ENCODE data around the gene DNAH7. TPM values are rescaled to one million over a fixed set of nuclear protein-coding genes. Genes with fewer than 3 reads are reported as not detected.

The DNAH7 gene
- total and polyA plus RNA-seq, 10 of the 15 experiments (the other 5 are each of a cell fraction or from before 2014, with no cell fraction given) = 0.05 to 0.61 (median 0.16) TPM

DNA sequence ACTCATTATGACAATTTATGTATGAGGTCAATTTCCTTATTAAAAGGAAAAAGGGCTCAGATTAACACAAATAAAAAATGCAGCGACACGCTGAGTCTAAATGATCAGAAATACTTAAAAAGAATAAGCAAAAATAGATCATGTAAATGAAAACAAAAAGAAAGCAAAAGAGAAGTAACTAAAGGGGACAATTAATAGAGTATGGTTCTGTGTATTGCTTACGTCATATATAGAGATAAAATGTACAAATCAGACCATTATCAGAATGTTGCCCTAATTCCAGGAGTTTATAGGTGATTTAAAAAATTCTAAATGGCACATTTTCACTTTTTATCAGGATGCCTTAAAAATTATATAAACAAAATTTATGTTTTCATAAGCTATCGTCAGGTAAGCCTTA is 189.5 kb downstream of the DNAH7 start:
- POLR2A ChIA-PET = no interaction called here
- TF ChIP-seq SRF (IDR thresholded peaks at IDR 0.05; ENCODE audit: low read depth in 2 of 2, low read length in 2 of 2) (no peak), ZNF622 (IDR thresholded peaks at IDR 0.05) (no peak), ATF7 (IDR thresholded peaks at IDR 0.05; ENCODE audit: low read depth) (no peak), FOXK2 (IDR thresholded peaks at IDR 0.05) (no peak), TBL1XR1 (IDR thresholded peaks at IDR 0.05; ENCODE audit: low read depth, low read length) (no peak), ZNF274 (IDR thresholded peaks at IDR 0.05; ENCODE audit: insufficient read depth, insufficient read length) (no peak), SMARCA5 (IDR thresholded peaks at IDR 0.05) (no peak), ZNF217 (IDR thresholded peaks at IDR 0.05) (no peak), BRCA1 (IDR thresholded peaks at IDR 0.05; ENCODE audit: low read depth, low read length) (no peak), NFYB (IDR thresholded peaks at IDR 0.05; ENCODE audit: insufficient read depth, low read depth, low read length) (no peak)
- TF ChIP-seq, protein P1, sequence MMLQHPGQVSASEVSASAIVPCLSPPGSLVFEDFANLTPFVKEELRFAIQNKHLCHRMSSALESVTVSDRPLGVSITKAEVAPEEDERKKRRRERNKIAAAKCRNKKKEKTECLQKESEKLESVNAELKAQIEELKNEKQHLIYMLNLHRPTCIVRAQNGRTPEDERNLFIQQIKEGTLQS (IDR thresholded peaks at IDR 0.05; ENCODE audit: borderline replicate concordance, extremely low read depth, low read depth, low read length) = no peak
- TF ChIP-seq, protein P2, sequence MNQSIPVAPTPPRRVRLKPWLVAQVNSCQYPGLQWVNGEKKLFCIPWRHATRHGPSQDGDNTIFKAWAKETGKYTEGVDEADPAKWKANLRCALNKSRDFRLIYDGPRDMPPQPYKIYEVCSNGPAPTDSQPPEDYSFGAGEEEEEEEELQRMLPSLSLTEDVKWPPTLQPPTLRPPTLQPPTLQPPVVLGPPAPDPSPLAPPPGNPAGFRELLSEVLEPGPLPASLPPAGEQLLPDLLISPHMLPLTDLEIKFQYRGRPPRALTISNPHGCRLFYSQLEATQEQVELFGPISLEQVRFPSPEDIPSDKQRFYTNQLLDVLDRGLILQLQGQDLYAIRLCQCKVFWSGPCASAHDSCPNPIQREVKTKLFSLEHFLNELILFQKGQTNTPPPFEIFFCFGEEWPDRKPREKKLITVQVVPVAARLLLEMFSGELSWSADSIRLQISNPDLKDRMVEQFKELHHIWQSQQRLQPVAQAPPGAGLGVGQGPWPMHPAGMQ (IDR thresholded peaks at IDR 0.05; ENCODE audit: borderline replicate concordance) = no peak
- TF ChIP-seq, protein P3, sequence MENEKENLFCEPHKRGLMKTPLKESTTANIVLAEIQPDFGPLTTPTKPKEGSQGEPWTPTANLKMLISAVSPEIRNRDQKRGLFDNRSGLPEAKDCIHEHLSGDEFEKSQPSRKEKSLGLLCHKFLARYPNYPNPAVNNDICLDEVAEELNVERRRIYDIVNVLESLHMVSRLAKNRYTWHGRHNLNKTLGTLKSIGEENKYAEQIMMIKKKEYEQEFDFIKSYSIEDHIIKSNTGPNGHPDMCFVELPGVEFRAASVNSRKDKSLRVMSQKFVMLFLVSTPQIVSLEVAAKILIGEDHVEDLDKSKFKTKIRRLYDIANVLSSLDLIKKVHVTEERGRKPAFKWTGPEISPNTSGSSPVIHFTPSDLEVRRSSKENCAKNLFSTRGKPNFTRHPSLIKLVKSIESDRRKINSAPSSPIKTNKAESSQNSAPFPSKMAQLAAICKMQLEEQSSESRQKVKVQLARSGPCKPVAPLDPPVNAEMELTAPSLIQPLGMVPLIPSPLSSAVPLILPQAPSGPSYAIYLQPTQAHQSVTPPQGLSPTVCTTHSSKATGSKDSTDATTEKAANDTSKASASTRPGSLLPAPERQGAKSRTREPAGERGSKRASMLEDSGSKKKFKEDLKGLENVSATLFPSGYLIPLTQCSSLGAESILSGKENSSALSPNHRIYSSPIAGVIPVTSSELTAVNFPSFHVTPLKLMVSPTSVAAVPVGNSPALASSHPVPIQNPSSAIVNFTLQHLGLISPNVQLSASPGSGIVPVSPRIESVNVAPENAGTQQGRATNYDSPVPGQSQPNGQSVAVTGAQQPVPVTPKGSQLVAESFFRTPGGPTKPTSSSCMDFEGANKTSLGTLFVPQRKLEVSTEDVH (IDR thresholded peaks at IDR 0.05; ENCODE audit: low read depth, partially characterized antibody) = no peak
- TF ChIP-seq, protein P4, sequence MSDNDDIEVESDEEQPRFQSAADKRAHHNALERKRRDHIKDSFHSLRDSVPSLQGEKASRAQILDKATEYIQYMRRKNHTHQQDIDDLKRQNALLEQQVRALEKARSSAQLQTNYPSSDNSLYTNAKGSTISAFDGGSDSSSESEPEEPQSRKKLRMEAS (IDR thresholded peaks at IDR 0.05; ENCODE audit: low read depth, low read length) = no peak
- TF ChIP-seq, protein P5, sequence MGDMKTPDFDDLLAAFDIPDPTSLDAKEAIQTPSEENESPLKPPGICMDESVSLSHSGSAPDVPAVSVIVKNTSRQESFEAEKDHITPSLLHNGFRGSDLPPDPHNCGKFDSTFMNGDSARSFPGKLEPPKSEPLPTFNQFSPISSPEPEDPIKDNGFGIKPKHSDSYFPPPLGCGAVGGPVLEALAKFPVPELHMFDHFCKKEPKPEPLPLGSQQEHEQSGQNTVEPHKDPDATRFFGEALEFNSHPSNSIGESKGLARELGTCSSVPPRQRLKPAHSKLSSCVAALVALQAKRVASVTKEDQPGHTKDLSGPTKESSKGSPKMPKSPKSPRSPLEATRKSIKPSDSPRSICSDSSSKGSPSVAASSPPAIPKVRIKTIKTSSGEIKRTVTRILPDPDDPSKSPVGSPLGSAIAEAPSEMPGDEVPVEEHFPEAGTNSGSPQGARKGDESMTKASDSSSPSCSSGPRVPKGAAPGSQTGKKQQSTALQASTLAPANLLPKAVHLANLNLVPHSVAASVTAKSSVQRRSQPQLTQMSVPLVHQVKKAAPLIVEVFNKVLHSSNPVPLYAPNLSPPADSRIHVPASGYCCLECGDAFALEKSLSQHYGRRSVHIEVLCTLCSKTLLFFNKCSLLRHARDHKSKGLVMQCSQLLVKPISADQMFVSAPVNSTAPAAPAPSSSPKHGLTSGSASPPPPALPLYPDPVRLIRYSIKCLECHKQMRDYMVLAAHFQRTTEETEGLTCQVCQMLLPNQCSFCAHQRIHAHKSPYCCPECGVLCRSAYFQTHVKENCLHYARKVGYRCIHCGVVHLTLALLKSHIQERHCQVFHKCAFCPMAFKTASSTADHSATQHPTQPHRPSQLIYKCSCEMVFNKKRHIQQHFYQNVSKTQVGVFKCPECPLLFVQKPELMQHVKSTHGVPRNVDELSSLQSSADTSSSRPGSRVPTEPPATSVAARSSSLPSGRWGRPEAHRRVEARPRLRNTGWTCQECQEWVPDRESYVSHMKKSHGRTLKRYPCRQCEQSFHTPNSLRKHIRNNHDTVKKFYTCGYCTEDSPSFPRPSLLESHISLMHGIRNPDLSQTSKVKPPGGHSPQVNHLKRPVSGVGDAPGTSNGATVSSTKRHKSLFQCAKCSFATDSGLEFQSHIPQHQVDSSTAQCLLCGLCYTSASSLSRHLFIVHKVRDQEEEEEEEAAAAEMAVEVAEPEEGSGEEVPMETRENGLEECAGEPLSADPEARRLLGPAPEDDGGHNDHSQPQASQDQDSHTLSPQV (IDR thresholded peaks at IDR 0.05) = no peak

More for the DNA sequence above, 189.5 kb downstream of the DNAH7 start:
- 74% methylated on average over 4 of the region's 4 CpGs for WGBS (ENCODE audit: insufficient coverage, insufficient replicate concordance, low lambda C conversion rate, missing lambda C conversion rate)
- CTCF ChIA-PET = no interaction called here
- Histone ChIP-seq H3K79me2 (ENCODE audit: control insufficient read depth, insufficient read depth, low read length) (no peaks in the 10 kb centered on the region), H2AFZ (ENCODE audit: control insufficient read depth, low read depth, low read length) (no peak overlapping the region), H3K36me3 (ENCODE audit: control insufficient read depth in 2 of 2, insufficient read depth in 2 of 2, low read length in 1 of 2) (no peaks in the 10 kb centered on the region), H3K27ac (ENCODE audit: control insufficient read depth, insufficient read depth) (no peak overlapping the region), H3K9ac (ENCODE audit: control insufficient read depth, insufficient read depth, low read length) (no peak overlapping the region), H3K4me1 (ENCODE audit: control insufficient read depth, insufficient read depth, low read length) (no peaks in the 10 kb centered on the region), H3K9me3 (replicated peaks; ENCODE audit: control insufficient read depth, insufficient read depth, low read length) (no peaks in the 10 kb centered on the region), H4K20me1 (ENCODE audit: control insufficient read depth, insufficient read depth) (no peaks in the 10 kb centered on the region), H3K27me3 (replicated peaks in 1 of 2; ENCODE audit: control insufficient read depth in 2 of 2, insufficient read depth in 2 of 2, low read length in 1 of 2) (no peaks in the 10 kb centered on the region), H3K4me2 (ENCODE audit: control insufficient read depth, insufficient read depth) (no peak overlapping the region), H3K4me3 (no peak overlapping the region)
- DNase-seq (ENCODE audit: low read depth, low spot score) (no peak), FAIRE-seq (no peak), ATAC-seq (no peak)
- in situ Hi-C loops (cut with MboI) = no loop called here
- no TSS peak for BruUV-seq (replicated peaks)
- RAD21 ChIA-PET (ENCODE audit: unreplicated experiment) = no interaction called here
- SMC1A ChIA-PET (ENCODE audit: uncharacterized antibody, unreplicated experiment) = no interaction called here
- intact Hi-C loops (cut with micrococcal nuclease; ENCODE audit: unreplicated experiment) = no loop called here
